SJCRH30 (cell line): Measurements from ENCODE around the gene KCNJ9. TPM values are rescaled to one million over a fixed set of nuclear protein-coding genes. Genes with fewer than 3 reads are reported as not detected.

Experiments
- DNase-seq, 2 experiments: peaks; one replicate each; pipeline ENCODE4 v3.0.0-alpha.2; 2015 to 2020
- H3K27ac ChIP-seq: fragments of 250-450 bp; sonication (Bioruptor Pico); 2 replicates; pipeline ENCODE4 v1.5.1; 2020; ENCODE audit warnings: mild to moderate bottlenecking, moderate library complexity
- H3K27me3 ChIP-seq: fragments of 250-450 bp; sonication (Bioruptor Pico); 2 replicates; pipeline ENCODE4 v1.5.1; 2020; ENCODE audit warnings: mild to moderate bottlenecking, moderate library complexity
- H3K36me3 ChIP-seq: fragments of 250-450 bp; sonication (Bioruptor Pico); 2 replicates; pipeline ENCODE4 v1.5.1; 2020; ENCODE audit warnings: mild to moderate bottlenecking, moderate library complexity
- H3K4me1 ChIP-seq: fragments of 250-450 bp; sonication (Bioruptor Pico); 2 replicates; pipeline ENCODE4 v1.5.1; 2020; ENCODE audit warnings: mild to moderate bottlenecking, moderate library complexity
- H3K4me3 ChIP-seq: fragments of 250-450 bp; sonication (Bioruptor Pico); 2 replicates; pipeline ENCODE4 v1.5.1; 2020; ENCODE audit warnings: mild to moderate bottlenecking, moderate library complexity
- H3K9me3 ChIP-seq: fragments of 250-450 bp; sonication (Bioruptor Pico); replicated peaks from 2 replicates; pipeline ENCODE4 v1.5.1; 2020; ENCODE audit warnings: mild to moderate bottlenecking, moderate library complexity
- total RNA-seq: library from RNA; depleted of rRNA; stranded (reverse); fragments of >200 nt; shearing (Covaris generic); gene quantifications from 2 replicates; pipeline ENCODE4 v1.2.3, GENCODE V29; 2014

Gene KCNJ9
- total RNA-seq, 1 experiment from 2014 or later = not detected

GRCh38 chr1:160056648-160057169 is 24.6 kb upstream of the KCNJ9 start:
- H3K27ac ChIP-seq = no peak overlapping the region

GRCh38 chr1:160058087-160058486 is 23.3 kb upstream of the KCNJ9 start:
- Histone ChIP-seq H3K9me3 (no peaks in the 10 kb centered on the region), H3K27me3 (peaks cover 5% of the 10 kb centered on the region; the same call in 1 of the 2 replicates), H3K4me3 (no peak overlapping the region), H3K27ac (no peak overlapping the region), H3K4me1 (no peaks in the 10 kb centered on the region), H3K36me3 (no peaks in the 10 kb centered on the region)
- no peak for DNase-seq

More at GRCh38 chr1:160056648-160057169, 24.6 kb upstream of the KCNJ9 start:
- no peaks in the 10 kb centered on the region for H3K4me1 ChIP-seq
- H3K4me3 ChIP-seq = no peak overlapping the region
- no peak for DNase-seq
- H3K9me3 ChIP-seq = no peaks in the 10 kb centered on the region
- H3K27me3 ChIP-seq = peaks cover 8% of the 10 kb centered on the region; the same call in 1 of the 2 replicates
- no peaks in the 10 kb centered on the region for H3K36me3 ChIP-seq

DNA sequence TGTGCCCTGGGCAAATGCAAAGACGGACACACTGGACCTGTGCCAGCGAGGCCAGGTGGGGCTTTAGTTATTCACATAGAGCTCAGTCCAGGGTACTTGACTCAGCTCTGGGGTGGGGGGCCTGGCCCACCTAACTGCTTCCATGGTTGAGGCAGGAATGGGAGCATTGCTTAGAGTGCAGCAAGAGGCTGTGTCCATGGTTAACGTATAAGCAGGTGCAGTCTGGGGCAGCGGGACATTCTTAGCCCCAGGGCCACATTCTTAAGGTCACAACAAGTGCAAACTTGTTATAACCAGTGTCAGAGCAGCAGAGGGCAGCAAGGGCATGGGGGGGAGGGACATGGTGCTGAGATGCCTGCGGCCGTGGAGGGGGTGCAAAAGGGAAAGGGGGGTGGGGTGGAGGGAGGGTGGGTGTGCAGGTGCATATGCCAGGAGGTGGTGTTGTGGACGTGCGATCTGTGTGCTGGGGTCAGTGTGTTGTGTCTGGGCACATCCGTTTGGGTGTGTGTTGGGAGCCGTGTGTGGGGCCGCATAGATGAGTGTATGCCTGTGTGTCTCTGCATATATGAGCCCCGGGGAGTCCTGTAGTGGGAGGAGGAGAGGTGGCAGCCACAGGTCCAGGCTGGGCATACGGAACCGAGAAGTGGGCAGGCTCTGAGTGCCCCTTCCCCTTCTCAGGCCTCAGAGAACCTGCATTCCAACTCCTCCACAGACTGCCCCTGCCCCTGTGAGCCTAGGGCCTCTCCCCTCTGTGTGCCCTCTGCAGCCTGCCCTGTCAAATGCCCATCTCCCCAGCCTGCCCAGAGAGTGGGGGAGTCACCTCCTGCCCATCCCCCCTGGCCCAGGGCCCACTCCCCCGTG is 19.7 kb upstream of the KCNJ9 start:
- H3K4me3 ChIP-seq = no peak overlapping the region
- H3K36me3 ChIP-seq = no peaks in the 10 kb centered on the region
- H3K9me3 ChIP-seq = no peaks in the 10 kb centered on the region
- H3K27me3 ChIP-seq = peaks cover 14% of the 10 kb centered on the region; the same call in 1 of the 2 replicates
- no peak for DNase-seq
- no peak overlapping the region for H3K27ac ChIP-seq
- no peaks in the 10 kb centered on the region for H3K4me1 ChIP-seq

DNA sequence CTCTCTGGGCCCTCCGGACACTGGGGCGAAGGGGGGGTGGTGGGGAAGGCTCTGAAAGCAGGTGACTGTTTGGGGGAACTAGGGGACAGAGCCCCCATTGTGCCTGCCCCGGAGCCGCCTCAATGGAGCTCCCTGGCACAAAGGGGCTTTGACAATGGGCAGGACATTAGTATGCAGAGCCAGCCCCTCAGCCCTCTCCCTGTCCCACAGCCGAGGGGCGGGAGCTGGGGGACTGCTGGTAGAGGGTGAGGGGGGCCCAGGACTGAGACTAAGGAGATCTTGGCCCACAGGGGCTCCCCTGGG is 19.2 kb upstream of the KCNJ9 start:
- DNase-seq = no peak
- peaks cover 14% of the 10 kb centered on the region; the same call in 1 of the 2 replicates for H3K27me3 ChIP-seq

GRCh38 chr1:160063176-160063575 is 18.2 kb upstream of the KCNJ9 start:
- Histone ChIP-seq H3K4me3 (no peak overlapping the region), H3K4me1 (no peaks in the 10 kb centered on the region), H3K36me3 (no peaks in the 10 kb centered on the region), H3K27me3 (peaks cover 19% of the 10 kb centered on the region; the same call in 1 of the 2 replicates), H3K27ac (no peak overlapping the region), H3K9me3 (no peaks in the 10 kb centered on the region)
- no peak for DNase-seq

More for the DNA sequence above, 19.2 kb upstream of the KCNJ9 start:
- H3K9me3 ChIP-seq = no peaks in the 10 kb centered on the region
- H3K36me3 ChIP-seq = no peaks in the 10 kb centered on the region
- H3K4me3 ChIP-seq = no peak overlapping the region
- no peak overlapping the region for H3K27ac ChIP-seq
- no peaks in the 10 kb centered on the region for H3K4me1 ChIP-seq

GRCh38 chr1:160064164-160064563 is 17.2 kb upstream of the KCNJ9 start:
- Histone ChIP-seq H3K4me1 (no peaks in the 10 kb centered on the region), H3K4me3 (no peak overlapping the region), H3K27ac (no peak overlapping the region), H3K36me3 (no peaks in the 10 kb centered on the region), H3K27me3 (peaks cover 23% of the 10 kb centered on the region; the same call in 1 of the 2 replicates), H3K9me3 (no peaks in the 10 kb centered on the region)
- DNase-seq = no peak

DNA sequence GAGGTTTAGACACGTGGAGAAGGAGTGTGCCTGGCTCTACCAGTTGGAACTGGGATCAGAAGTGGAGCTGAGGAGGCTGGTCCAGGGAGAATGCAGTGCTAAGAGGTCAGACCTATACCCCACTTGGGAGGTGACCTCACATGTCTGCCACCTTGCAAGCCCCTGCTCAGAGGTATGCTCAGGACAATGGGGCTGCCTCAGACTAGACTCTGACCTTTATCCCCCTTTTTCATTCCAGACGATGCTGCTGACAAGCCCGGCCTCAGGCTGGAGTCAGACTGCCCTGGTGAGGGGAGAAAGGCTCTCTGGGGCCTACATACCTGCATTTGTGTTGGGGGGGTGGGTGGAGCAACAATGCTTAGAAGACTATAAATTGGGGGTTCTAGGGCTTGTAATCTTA is 16.6 kb upstream of the KCNJ9 start:
- H3K27me3 ChIP-seq = peaks cover 25% of the 10 kb centered on the region; the same call in 1 of the 2 replicates
- no peak overlapping the region for H3K4me3 ChIP-seq
- no peaks in the 10 kb centered on the region for H3K9me3 ChIP-seq
- DNase-seq = no peak
- H3K36me3 ChIP-seq = no peaks in the 10 kb centered on the region
- H3K4me1 ChIP-seq = no peaks in the 10 kb centered on the region
- no peak overlapping the region for H3K27ac ChIP-seq

DNA sequence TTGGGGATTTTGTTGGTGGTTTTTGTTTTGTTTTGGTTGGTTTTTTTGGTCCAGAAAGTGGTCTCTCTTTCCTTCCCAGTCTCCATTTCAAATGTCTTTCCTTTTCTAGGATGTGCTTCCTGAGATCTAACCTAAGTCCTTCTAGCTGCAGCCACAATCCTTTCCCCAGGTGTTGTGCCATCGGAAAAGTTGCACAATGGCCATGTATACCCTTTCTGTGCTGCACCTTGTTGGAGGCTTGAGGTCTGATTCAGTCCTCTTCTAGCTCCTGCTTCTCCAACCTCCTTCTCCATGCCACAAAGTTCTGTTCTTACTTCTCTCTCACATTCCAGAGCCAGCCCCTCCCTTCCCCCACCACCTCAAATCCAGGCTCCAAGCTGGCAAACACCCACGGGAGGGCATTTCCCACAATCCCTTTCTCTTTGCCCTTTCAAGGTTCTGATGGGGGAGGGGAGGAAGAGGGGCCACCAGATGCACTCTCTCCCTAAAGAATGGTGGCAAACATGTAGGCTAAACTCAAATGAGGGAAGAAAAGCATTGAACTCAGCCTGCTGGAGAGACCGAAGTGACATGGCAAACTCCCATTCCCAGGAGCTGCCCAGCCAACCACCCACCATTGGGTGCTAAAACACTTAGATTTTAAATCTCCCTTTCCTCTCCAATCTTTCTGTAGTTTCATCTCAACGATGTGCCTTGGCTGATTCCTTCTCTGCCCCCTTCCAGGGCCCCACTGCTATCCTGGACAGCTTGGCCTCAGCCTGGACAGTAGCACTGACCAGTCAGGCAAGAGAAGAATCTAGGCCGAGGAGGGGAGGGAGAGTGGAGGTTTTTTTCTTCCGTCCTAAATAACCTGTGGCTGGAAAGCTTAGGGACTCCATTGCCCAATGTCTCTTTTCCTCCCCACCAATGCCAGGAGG is 14.3 kb upstream of the KCNJ9 start:
- H3K4me3 ChIP-seq = no peak overlapping the region
- no peaks in the 10 kb centered on the region for H3K9me3 ChIP-seq
- H3K4me1 ChIP-seq = no peaks in the 10 kb centered on the region
- DNase-seq = no peak
- H3K27ac ChIP-seq = no peak overlapping the region
- H3K36me3 ChIP-seq = no peaks in the 10 kb centered on the region
- H3K27me3 ChIP-seq = peaks cover 27% of the 10 kb centered on the region; the same call in 1 of the 2 replicates

GRCh38 chr1:160068225-160068624 is 13.1 kb upstream of the KCNJ9 start:
- Histone ChIP-seq H3K36me3 (no peaks in the 10 kb centered on the region), H3K27me3 (peaks cover 25% of the 10 kb centered on the region; the same call in 1 of the 2 replicates), H3K4me3 (no peak overlapping the region), H3K4me1 (no peaks in the 10 kb centered on the region), H3K9me3 (no peaks in the 10 kb centered on the region), H3K27ac (no peak overlapping the region)
- no peak for DNase-seq

DNA sequence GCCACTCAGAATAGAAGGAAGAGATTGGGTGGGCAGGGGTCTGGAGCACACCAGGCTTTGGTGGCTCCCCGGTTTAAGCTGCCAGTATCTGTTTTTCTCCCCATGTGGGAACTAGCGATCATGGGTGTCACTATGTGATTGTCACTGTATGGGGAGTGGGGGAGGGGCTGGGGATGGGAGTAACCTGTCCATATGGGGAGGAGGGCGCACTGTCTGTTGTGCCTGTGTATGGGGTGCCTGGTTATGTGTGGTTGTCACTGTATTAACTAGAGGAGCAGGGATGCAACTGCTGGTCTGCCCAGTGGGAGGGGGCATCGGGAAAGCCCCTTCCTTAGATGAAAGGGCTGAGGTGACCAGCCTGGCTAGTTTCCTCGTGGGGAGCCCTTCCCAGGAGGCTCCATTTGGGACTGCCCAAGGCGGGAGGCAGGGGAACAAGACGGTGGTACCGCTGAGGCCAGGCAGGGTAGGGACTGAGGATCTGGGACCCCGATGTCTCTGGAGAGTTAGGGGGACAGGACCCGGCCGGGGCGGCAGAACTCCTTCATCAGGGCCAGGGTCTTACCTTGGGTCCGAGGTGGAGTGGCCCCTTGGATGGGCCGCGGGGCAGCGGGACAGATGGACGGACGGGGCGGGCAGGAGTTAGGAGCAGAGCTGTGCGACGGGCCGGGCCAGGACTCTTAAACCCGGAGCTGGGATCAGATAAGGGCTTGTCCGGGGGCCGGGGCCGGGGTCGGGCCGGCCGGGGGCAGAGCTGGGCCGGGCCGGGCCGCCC is 11.7 kb upstream of the KCNJ9 start, which contains the start of gene KCNJ10:
TSS of gene KCNJ10 (minus strand) at position 701 of the 772 bp plus-strand sequence. CDS start 27,628 bp downstream, outside the sequence.
- H3K4me1 ChIP-seq = no peaks in the 10 kb centered on the region
- DNase-seq = no peak
- H3K36me3 ChIP-seq = no peaks in the 10 kb centered on the region
- H3K27me3 ChIP-seq = peaks cover 25% of the 10 kb centered on the region; the same call in 1 of the 2 replicates
- peak within 1 kb of the TSS; percentile 56 for H3K4me3 ChIP-seq
- no peak within 1 kb of the TSS for H3K27ac ChIP-seq
- no peaks in the 10 kb centered on the region for H3K9me3 ChIP-seq

DNA sequence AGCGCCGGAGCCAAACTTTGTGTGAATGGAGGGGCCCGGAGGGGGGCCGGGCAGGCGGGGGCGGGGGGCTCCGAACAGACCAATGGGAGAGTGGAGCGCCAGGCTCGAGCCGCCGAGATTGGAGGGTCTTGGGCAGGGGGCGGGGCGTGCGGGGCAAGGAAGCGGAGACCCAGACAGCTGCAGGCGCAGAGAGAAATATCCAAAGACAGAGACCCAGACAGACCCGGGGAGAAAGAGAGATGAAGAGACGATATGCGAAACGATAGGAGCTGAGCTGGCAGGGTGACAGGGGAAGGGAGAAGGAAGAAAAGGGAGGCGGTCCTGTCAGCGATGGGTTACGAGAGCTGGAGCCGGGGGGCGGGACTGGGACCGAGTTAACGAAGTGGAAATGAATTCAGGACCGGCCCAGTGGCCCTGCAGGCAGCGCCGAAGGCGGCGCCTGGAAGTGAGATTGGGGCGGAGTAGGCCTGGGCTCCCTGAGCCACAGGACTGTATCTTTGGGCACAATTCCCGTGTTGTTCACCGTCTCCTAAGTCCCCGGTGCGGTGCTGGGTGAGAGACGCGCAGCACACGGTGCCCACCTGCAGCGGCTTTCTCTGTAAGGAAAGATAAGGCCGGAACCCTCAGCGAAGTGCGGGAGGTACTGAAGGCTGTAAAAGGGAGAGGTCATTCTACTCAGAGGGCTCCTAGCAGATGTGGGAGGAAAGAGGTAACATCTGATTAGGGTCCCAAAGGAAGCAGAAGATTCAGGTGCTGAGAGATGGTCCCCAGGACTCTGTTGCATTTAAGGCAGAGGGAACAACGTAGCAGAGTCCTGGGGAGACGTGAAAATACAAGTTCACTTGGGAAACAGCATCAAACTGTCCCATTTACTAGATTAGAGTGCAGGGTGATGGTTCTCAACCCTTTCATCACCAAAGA is 10.8 kb upstream of the KCNJ9 start:
- Histone ChIP-seq H3K27me3 (peaks cover 22% of the 10 kb centered on the region; the same call in 1 of the 2 replicates), H3K27ac (no peak overlapping the region), H3K9me3 (no peaks in the 10 kb centered on the region), H3K36me3 (no peaks in the 10 kb centered on the region), H3K4me1 (no peaks in the 10 kb centered on the region), H3K4me3 (peak overlapping the region; percentile 56)
- DNase-seq = peak; percentile 84 to 87

DNA sequence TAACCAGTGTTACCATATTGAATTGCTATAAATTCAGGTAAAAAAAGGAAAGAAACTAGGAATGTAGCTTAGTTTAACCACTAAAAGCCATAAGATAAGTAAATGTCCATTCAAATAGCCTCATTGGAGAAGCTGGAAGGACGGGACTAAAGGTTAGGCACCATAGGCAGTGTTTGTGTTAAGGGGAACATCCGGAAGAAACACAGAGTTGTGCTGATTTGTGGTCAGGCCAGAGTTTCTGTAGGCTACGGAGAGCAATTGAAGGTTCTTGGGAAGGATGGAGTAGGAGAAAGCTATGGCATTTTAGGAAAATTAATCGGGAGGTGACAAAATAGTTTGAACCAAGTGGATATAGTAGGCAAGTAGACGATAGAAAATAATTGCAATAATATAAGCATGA is 10.0 kb upstream of the KCNJ9 start:
- Histone ChIP-seq H3K4me3 (no peak overlapping the region), H3K27me3 (peaks cover 22% of the 10 kb centered on the region; the same call in 1 of the 2 replicates)
- no peak for DNase-seq

GRCh38 chr1:160074865-160075264 is 6.5 kb upstream of the KCNJ9 start:
- DNase-seq = no peak
- Histone ChIP-seq H3K27me3 (peaks cover 10% of the 10 kb centered on the region; the same call in 1 of the 2 replicates), H3K4me3 (no peak overlapping the region), H3K27ac (no peak overlapping the region), H3K9me3 (no peaks in the 10 kb centered on the region), H3K4me1 (no peaks in the 10 kb centered on the region), H3K36me3 (no peaks in the 10 kb centered on the region)

More for the DNA sequence above, 10.0 kb upstream of the KCNJ9 start:
- H3K27ac ChIP-seq = no peak overlapping the region
- no peaks in the 10 kb centered on the region for H3K36me3 ChIP-seq
- H3K4me1 ChIP-seq = no peaks in the 10 kb centered on the region
- H3K9me3 ChIP-seq = no peaks in the 10 kb centered on the region
